Nephron progenitor cell (in vitro differentiated cells): ENCODE data around the gene CAMK1.

Experiments used
- DNase-seq: peaks from one replicate; pipeline ENCODE4 v3.0.0; 2021
- H3K27ac Mint-ChIP-seq: 2 replicates; pipeline ENCODE4 v1.8.0; 2021; ENCODE audit warnings: mild to moderate bottlenecking, moderate library complexity, mixed read lengths
- H3K27me3 Mint-ChIP-seq: 2 replicates; pipeline ENCODE4 v1.8.0; 2021; ENCODE audit warnings: mild to moderate bottlenecking, low read depth, mixed read lengths; ENCODE audit not compliant: poor library complexity
- H3K36me3 Mint-ChIP-seq: 2 replicates; pipeline ENCODE4 v1.8.0; 2021; ENCODE audit warnings: low read depth, mixed read lengths
- H3K4me1 Mint-ChIP-seq: 2 replicates; pipeline ENCODE4 v1.8.0; 2021; ENCODE audit warnings: mixed read lengths
- H3K4me3 Mint-ChIP-seq: 2 replicates; pipeline ENCODE4 v1.8.0; 2021; ENCODE audit warnings: mild to moderate bottlenecking, moderate library complexity, mixed read lengths
- H3K9me3 Mint-ChIP-seq: 2 replicates; pipeline ENCODE4 v1.8.0; 2021; ENCODE audit warnings: mild to moderate bottlenecking, moderate library complexity, mixed read lengths
- TF ChIP-seq, protein P1 (sequence below): fragments of 200-600 bp; sonication (generic); IDR thresholded peaks from 2 replicates; pipeline ENCODE4 v1.5.0; 2021; ENCODE audit warnings: antibody characterized with exemption

The CAMK1 gene

GRCh38 chr3:9721700-9722060 is 48.1 kb downstream of the CAMK1 start:
- DNase-seq, result no peak
- H3K4me3 Mint-ChIP-seq, result no peak overlapping the region
- H3K27me3 Mint-ChIP-seq, result peaks cover 24% of the 10 kb centered on the region
- no peaks in the 10 kb centered on the region for H3K9me3 Mint-ChIP-seq
- H3K27ac Mint-ChIP-seq, result no peak overlapping the region
- peaks cover 5% of the 10 kb centered on the region for H3K4me1 Mint-ChIP-seq
- no peaks in the 10 kb centered on the region for H3K36me3 Mint-ChIP-seq
- TF ChIP-seq, protein P1, sequence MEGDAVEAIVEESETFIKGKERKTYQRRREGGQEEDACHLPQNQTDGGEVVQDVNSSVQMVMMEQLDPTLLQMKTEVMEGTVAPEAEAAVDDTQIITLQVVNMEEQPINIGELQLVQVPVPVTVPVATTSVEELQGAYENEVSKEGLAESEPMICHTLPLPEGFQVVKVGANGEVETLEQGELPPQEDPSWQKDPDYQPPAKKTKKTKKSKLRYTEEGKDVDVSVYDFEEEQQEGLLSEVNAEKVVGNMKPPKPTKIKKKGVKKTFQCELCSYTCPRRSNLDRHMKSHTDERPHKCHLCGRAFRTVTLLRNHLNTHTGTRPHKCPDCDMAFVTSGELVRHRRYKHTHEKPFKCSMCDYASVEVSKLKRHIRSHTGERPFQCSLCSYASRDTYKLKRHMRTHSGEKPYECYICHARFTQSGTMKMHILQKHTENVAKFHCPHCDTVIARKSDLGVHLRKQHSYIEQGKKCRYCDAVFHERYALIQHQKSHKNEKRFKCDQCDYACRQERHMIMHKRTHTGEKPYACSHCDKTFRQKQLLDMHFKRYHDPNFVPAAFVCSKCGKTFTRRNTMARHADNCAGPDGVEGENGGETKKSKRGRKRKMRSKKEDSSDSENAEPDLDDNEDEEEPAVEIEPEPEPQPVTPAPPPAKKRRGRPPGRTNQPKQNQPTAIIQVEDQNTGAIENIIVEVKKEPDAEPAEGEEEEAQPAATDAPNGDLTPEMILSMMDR, result no peak

DNA sequence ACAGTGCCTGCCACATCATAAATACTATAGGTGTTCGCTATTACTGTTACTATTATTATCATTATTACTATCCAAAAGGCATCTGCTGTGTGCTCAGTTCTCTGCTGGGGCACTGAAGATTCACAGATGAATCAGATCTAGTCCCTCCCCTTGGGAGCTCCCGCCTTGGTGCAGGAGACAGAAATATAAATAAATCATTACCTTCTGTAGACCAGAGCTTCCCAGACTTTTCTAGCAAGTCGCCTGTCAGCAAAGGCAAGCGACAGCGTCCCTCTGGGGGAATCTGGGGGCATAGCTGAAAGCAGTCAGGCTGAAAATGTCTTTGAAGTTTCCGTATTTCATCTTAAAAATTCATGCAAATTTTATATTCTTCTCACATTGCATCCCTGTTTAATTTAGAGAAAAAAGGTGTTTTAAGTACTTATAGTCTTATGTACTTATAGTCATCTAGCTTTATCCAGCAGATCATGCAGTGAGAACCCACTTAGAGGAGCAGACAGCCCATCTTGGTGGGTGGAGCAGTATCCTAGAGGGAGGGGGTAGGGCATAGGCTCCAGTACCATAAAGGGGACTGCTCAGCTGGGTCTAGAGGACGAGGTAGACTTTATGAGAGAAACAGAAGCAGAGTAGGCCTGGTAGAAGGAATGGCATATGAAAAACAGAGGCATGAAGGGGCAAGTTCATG is 48.6 kb downstream of the CAMK1 start:
- Mint-ChIP-seq H3K4me3 (no peak overlapping the region), H3K9me3 (no peaks in the 10 kb centered on the region), H3K27ac (no peak overlapping the region), H3K36me3 (no peaks in the 10 kb centered on the region), H3K4me1 (peaks cover 5% of the 10 kb centered on the region), H3K27me3 (peaks cover 20% of the 10 kb centered on the region)
- DNase-seq, result no peak
- TF ChIP-seq, protein P1, result no peak

- H3K9me3 Mint-ChIP-seq, result no peaks in the 10 kb centered on the region
- H3K36me3 Mint-ChIP-seq, result no peaks in the 10 kb centered on the region
- H3K4me1 Mint-ChIP-seq, result peaks cover 5% of the 10 kb centered on the region
- DNase-seq, result no peak
- no peak overlapping the region for H3K27ac Mint-ChIP-seq
- no peak overlapping the region for H3K4me3 Mint-ChIP-seq
- H3K27me3 Mint-ChIP-seq, result peaks cover 25% of the 10 kb centered on the region
- TF ChIP-seq, protein P1, result no peak
These were observed 51.6 kb downstream of the CAMK1 start for GRCh38 chr3:9718118-9718517.

DNA sequence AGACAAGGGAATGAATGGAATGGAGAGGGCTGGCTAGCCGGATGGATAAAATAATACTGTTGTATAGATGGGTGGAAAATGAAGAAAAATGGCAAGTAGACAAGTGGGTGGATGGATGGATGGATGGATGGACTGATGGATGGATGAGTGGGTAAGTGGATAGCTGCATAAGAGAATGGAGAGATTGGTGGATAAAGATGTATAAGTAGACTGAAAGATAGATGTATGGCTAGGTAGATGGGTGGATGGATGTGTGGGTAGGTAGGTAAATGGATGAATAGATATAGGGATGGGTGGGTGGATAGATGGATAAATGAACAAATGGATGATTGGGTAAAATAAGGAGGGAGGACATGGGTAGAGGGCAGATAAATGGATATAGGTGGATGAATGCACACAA is 52.2 kb downstream of the CAMK1 start:
- Mint-ChIP-seq H3K9me3 (no peaks in the 10 kb centered on the region), H3K27me3 (peaks cover 31% of the 10 kb centered on the region), H3K4me3 (no peak overlapping the region), H3K36me3 (no peaks in the 10 kb centered on the region), H3K27ac (no peak overlapping the region), H3K4me1 (peaks cover 5% of the 10 kb centered on the region)
- TF ChIP-seq, protein P1, result no peak
- DNase-seq, result no peak

GRCh38 chr3:9716801-9717555 is 52.8 kb downstream of the CAMK1 start:
- TF ChIP-seq, protein P1, result no peak
- Mint-ChIP-seq H3K4me3 (no peak overlapping the region), H3K27me3 (peaks cover 32% of the 10 kb centered on the region), H3K4me1 (peaks cover 5% of the 10 kb centered on the region), H3K9me3 (no peaks in the 10 kb centered on the region), H3K27ac (no peak overlapping the region), H3K36me3 (no peaks in the 10 kb centered on the region)
- DNase-seq, result no peak
